ENCODE results near the gene GNG8. TPM values are rescaled to one million over a fixed set of nuclear protein-coding genes. Genes with fewer than 3 reads are reported as not detected.

GNG8 gene
- total RNA-seq, 6 experiments from 2014 or later = not detected

GRCh38 chr19:46585539-46585938 lies 50.5 kb downstream of the GNG8 start:
- ATAC-seq = no peak
- TF ChIP-seq, protein P1, sequence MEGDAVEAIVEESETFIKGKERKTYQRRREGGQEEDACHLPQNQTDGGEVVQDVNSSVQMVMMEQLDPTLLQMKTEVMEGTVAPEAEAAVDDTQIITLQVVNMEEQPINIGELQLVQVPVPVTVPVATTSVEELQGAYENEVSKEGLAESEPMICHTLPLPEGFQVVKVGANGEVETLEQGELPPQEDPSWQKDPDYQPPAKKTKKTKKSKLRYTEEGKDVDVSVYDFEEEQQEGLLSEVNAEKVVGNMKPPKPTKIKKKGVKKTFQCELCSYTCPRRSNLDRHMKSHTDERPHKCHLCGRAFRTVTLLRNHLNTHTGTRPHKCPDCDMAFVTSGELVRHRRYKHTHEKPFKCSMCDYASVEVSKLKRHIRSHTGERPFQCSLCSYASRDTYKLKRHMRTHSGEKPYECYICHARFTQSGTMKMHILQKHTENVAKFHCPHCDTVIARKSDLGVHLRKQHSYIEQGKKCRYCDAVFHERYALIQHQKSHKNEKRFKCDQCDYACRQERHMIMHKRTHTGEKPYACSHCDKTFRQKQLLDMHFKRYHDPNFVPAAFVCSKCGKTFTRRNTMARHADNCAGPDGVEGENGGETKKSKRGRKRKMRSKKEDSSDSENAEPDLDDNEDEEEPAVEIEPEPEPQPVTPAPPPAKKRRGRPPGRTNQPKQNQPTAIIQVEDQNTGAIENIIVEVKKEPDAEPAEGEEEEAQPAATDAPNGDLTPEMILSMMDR (IDR thresholded peaks at IDR 0.05) = no peak
- no peak overlapping the region for H3K4me3 ChIP-seq
- H3K27ac ChIP-seq = no peak overlapping the region
- intact Hi-C loops (cut with DNase I) = no loop called here
- no peaks in the 10 kb centered on the region for H3K27me3 ChIP-seq
- no peak for DNase-seq
- H3K9me3 ChIP-seq = no peaks in the 10 kb centered on the region
- no peaks in the 10 kb centered on the region for H3K4me1 ChIP-seq
- H3K36me3 ChIP-seq = no peaks in the 10 kb centered on the region
- 80% methylated on average over 1 of the region's 1 CpG for WGBS (ENCODE audit: insufficient coverage, low coverage, low lambda C conversion rate, missing lambda C conversion rate)

Other genes starting within 250 kb of the GNG8 start
- under 1 TPM in 5 of 6 experiments, not detected in 1; 0.26 to 0.55 (median 0.44) TPM for gene CCDC8, start 222.6 kb downstream of the GNG8 start, total RNA-seq
- gene PNMA8C, start 207.3 kb downstream of the GNG8 start, total RNA-seq = not detected
- under 1 TPM in 4 of 6 experiments, not detected in 2; 0.06 to 0.26 (median 0.23) TPM for gene PNMA8A, start 164.6 kb downstream of the GNG8 start, total RNA-seq
- under 1 TPM; 0.20 to 0.55 (median 0.33) TPM for gene PNMA8B, start 140.3 kb downstream of the GNG8 start, total RNA-seq
- gene CALM3, start 34.9 kb downstream of the GNG8 start, total RNA-seq = 100 to 1,000 TPM in 1 of 6 experiments, 10 to 100 TPM in 5; 83.8 to 119 (median 92.2) TPM
- 1 to 10 TPM; 2.4 to 4.1 (median 3.0) TPM for gene PTGIR, start 11.1 kb downstream of the GNG8 start, total RNA-seq
- gene DACT3, start 25.0 kb upstream of the GNG8 start, total RNA-seq = 1 to 10 TPM in 3 of 6 experiments, under 1 TPM in 3; 0.46 to 1.6 (median 0.93) TPM
- 10 to 100 TPM; 15.1 to 20.2 (median 16.9) TPM for gene PRKD2, start 80.9 kb upstream of the GNG8 start, total RNA-seq
- 1 to 10 TPM; 5.8 to 9.5 (median 7.4) TPM for gene FKRP, start 109.9 kb upstream of the GNG8 start, total RNA-seq
- 10 to 100 TPM; 16.9 to 28.1 (median 23.7) TPM for gene STRN4, start 110.2 kb upstream of the GNG8 start, total RNA-seq
- 1 to 10 TPM; 1.8 to 8.0 (median 4.4) TPM for gene SLC1A5, start 152.4 kb upstream of the GNG8 start, total RNA-seq
- 10 to 100 TPM; 67.2 to 82.6 (median 73.6) TPM for gene AP2S1, start 214.6 kb upstream of the GNG8 start, total RNA-seq
- gene ARHGAP35, start 224.8 kb upstream of the GNG8 start, total RNA-seq = 10 to 100 TPM; 33.5 to 54.4 (median 47.8) TPM